Measurements from ENCODE around the gene CHDH.

DNA sequence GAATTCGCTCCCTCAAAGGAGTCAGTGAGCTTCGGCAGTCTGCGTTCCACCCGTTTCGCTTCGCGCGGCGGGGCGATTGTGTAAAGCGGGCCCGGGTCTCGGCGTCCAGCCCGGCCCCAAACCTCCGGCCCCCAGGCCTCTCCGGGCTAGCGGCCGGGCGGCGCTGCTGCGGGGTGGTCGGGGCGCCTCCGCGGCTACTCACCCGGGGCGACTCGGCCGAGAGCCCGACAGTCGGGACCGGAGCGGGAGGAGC, 412 bp downstream of the CHDH start:
- TF ChIP-seq POLR2A (IDR thresholded peaks at IDR 0.05) (no peak), POLR2AphosphoS5 (IDR thresholded peaks at IDR 0.05) (no peak)
- TF ChIP-seq, protein P1, sequence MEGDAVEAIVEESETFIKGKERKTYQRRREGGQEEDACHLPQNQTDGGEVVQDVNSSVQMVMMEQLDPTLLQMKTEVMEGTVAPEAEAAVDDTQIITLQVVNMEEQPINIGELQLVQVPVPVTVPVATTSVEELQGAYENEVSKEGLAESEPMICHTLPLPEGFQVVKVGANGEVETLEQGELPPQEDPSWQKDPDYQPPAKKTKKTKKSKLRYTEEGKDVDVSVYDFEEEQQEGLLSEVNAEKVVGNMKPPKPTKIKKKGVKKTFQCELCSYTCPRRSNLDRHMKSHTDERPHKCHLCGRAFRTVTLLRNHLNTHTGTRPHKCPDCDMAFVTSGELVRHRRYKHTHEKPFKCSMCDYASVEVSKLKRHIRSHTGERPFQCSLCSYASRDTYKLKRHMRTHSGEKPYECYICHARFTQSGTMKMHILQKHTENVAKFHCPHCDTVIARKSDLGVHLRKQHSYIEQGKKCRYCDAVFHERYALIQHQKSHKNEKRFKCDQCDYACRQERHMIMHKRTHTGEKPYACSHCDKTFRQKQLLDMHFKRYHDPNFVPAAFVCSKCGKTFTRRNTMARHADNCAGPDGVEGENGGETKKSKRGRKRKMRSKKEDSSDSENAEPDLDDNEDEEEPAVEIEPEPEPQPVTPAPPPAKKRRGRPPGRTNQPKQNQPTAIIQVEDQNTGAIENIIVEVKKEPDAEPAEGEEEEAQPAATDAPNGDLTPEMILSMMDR (IDR thresholded peaks at IDR 0.05 in 8 of 11, conservative IDR thresholded peaks at IDR 0.05 in 3 of 11), result peak in 1 of 11 experiments; percentile 1
